NCI-H1930 (cell line): ENCODE results near the gene AP5Z1.

Source experiments
- DNase-seq, 2 experiments: peaks; one replicate each; lab custom pipeline; 2025; lab: John Stamatoyannopoulos, UW

The AP5Z1 gene

GRCh38 chr7:4745971-4746919, 29.2 kb upstream of the AP5Z1 start:
- DNase-seq = no peak

GRCh38 chr7:4747013-4747412, 28.4 kb upstream of the AP5Z1 start:
- no peak for DNase-seq

GRCh38 chr7:4747746-4748145, 27.7 kb upstream of the AP5Z1 start:
- no peak for DNase-seq

GRCh38 chr7:4748231-4748681, 27.2 kb upstream of the AP5Z1 start:
- no peak for DNase-seq

- no peak for DNase-seq
These were observed 26.1 kb upstream of the AP5Z1 start for GRCh38 chr7:4749363-4749762.

GRCh38 chr7:4749798-4750197, 25.6 kb upstream of the AP5Z1 start:
- no peak for DNase-seq

GRCh38 chr7:4751398-4751947, 23.9 kb upstream of the AP5Z1 start:
- no peak for DNase-seq

- DNase-seq = peak; percentile 53
These were observed 21.6 kb upstream of the AP5Z1 start for GRCh38 chr7:4753598-4754432.

- no peak for DNase-seq
These were observed 20.9 kb upstream of the AP5Z1 start for GRCh38 chr7:4754433-4755010.

- DNase-seq = no peak
These were observed 20.4 kb upstream of the AP5Z1 start for GRCh38 chr7:4755045-4755444.

- DNase-seq = no peak
These were observed 17.3 kb upstream of the AP5Z1 start for GRCh38 chr7:4758111-4758510.

GRCh38 chr7:4758791-4759190, 16.6 kb upstream of the AP5Z1 start:
- DNase-seq = no peak

GRCh38 chr7:4759211-4759610, 16.2 kb upstream of the AP5Z1 start:
- DNase-seq = no peak

GRCh38 chr7:4760952-4761351, 14.5 kb upstream of the AP5Z1 start:
- no peak for DNase-seq

- DNase-seq = no peak
These were observed 13.0 kb upstream of the AP5Z1 start for GRCh38 chr7:4762121-4763055.

GRCh38 chr7:4763091-4763793, 12.2 kb upstream of the AP5Z1 start:
- DNase-seq = no peak

- DNase-seq = no peak
These were observed 11.6 kb upstream of the AP5Z1 start for GRCh38 chr7:4763794-4764185.

GRCh38 chr7:4764402-4765007, 10.9 kb upstream of the AP5Z1 start:
- no peak for DNase-seq

- no peak for DNase-seq
These were observed 9.5 kb upstream of the AP5Z1 start for GRCh38 chr7:4765776-4766490.
